Testis (tissue), 3 donors: ENCODE results near the gene IL1RL1. TPM values are rescaled to one million over a fixed set of nuclear protein-coding genes. Genes with fewer than 3 reads are reported as not detected.

Experiments
- DNase-seq: peaks from one replicate; pipeline ENCODE4 v3.0.0-alpha.2; 2019
- H3K27ac ChIP-seq, 2 donors: fragments of 200-600 bp; sonication (generic); one replicate each; pipeline ENCODE4 v1.5.1; 2019
- H3K27me3 ChIP-seq: fragments of 200-600 bp; sonication (generic); one replicate; pipeline ENCODE4 v1.5.1; 2019
- H3K36me3 ChIP-seq: fragments of 200-600 bp; sonication (generic); one replicate; pipeline ENCODE4 v1.5.1; 2017; ENCODE audit warnings: low read depth; ENCODE audit errors: missing control alignments
- H3K4me1 ChIP-seq: fragments of 200-600 bp; sonication (generic); one replicate; pipeline ENCODE4 v1.5.1; 2019
- H3K4me3 ChIP-seq, 2 donors: fragments of 200-600 bp; sonication (generic); one replicate each; pipeline ENCODE4 v1.5.1; 2017 to 2019
- H3K9me3 ChIP-seq: fragments of 200-600 bp; sonication (generic); one replicate; pipeline ENCODE4 v1.5.1; 2017
- CTCF ChIP-seq, 3 experiments: fragments of 450-650 bp in 2 of 3; fragments of 200-600 bp in 1 of 3; sonication (generic) in 1 of 3; IDR thresholded peaks; one replicate each; pipeline ENCODE4 v1.5.1; 2016 to 2019; ENCODE audit warnings: antibody characterized with exemption in 3 of 3, mild to moderate bottlenecking in 2 of 3, moderate library complexity in 1 of 3
- POLR2A ChIP-seq: fragments of 450-650 bp; IDR thresholded peaks from one replicate; pipeline ENCODE4 v1.6.1; 2017; ENCODE audit warnings: antibody characterized with exemption, mild to moderate bottlenecking, moderate library complexity
- WGBS, 2 donors: methylation state at CpG; one replicate each; pipeline ENCODE4 v1.1.5; 2018; 5-methylcytosine and 5-hydroxymethylcytosine counted together
- intact Hi-C: fragments of 100-400 bp; cut with DNase I; formaldehyde crosslinking; loops from one replicate; pipeline ENCODE4 v1.15.1; 2023; ENCODE audit warnings: low total_unique reads
- polyA plus RNA-seq: library from polyadenylated mRNA; stranded (reverse); fragments of 350-450 nt; fragmentation: Illumina TruSeq; extraction: RNeasy Lipid Tissue Mini Kit (QIAGEN cat#74804); gene quantifications from one replicate; pipeline ENCODE4 v1.2.3, GENCODE V29; 2014; ENCODE audit warnings: low read depth, low replicate concordance; ENCODE audit not compliant: insufficient read depth
- total RNA-seq, 2 donors: library from RNA; depleted of rRNA; stranded (reverse); fragments of >200 nt; gene quantifications; one replicate each; pipeline ENCODE4 v1.2.3, GENCODE V29; 2016

Gene IL1RL1
- total and polyA plus RNA-seq, 3 donors from 2014 or later: 0.78 to 5.8 (median 1.0) TPM

- Histone ChIP-seq H3K27me3 (no peaks in the 10 kb centered on the region), H3K4me3 (no peak overlapping the region), H3K27ac (no peak overlapping the region), H3K4me1 (no peaks in the 10 kb centered on the region), H3K36me3 (no peaks in the 10 kb centered on the region), H3K9me3 (no peaks in the 10 kb centered on the region)
- TF ChIP-seq CTCF (IDR thresholded peaks at IDR 0.05) (no peak), POLR2A (no peak)
- intact Hi-C loops: no loop called here
- 43 to 55% methylated on average over 6 of the region's 6 CpGs for WGBS, 2 donors
- DNase-seq: no peak
These were observed 85.8 kb downstream of the IL1RL1 start for GRCh38 chr2:102397209-102397608.

GRCh38 chr2:102399499-102400141, 88.3 kb downstream of the IL1RL1 start:
- Histone ChIP-seq H3K27me3 (no peaks in the 10 kb centered on the region), H3K4me1 (no peaks in the 10 kb centered on the region), H3K9me3 (no peaks in the 10 kb centered on the region), H3K4me3 (no peak overlapping the region), H3K36me3 (no peaks in the 10 kb centered on the region), H3K27ac (no peak overlapping the region)
- no peak for TF ChIP-seq CTCF (IDR thresholded peaks at IDR 0.05)
- no peak for TF ChIP-seq POLR2A
- no peak for DNase-seq
- intact Hi-C loops: no loop called here
- 74 to 82% methylated on average over 7 of the region's 7 CpGs for WGBS, 2 donors

- TF ChIP-seq CTCF (IDR thresholded peaks at IDR 0.05): no peak
- TF ChIP-seq POLR2A: no peak
- H3K4me3 ChIP-seq: no peak overlapping the region
- intact Hi-C loops: no loop called here
- H3K27ac ChIP-seq: no peak overlapping the region
- no peaks in the 10 kb centered on the region for H3K9me3 ChIP-seq
- no peaks in the 10 kb centered on the region for H3K36me3 ChIP-seq
- DNase-seq: no peak
- no peaks in the 10 kb centered on the region for H3K27me3 ChIP-seq
- no peaks in the 10 kb centered on the region for H3K4me1 ChIP-seq
These were observed 90.1 kb downstream of the IL1RL1 start for GRCh38 chr2:102401456-102401855.

Other genes starting within 250 kb of the IL1RL1 start
- 10 to 100 TPM; 35.4 to 51.3 TPM for gene IL1R1, start 168.8 kb upstream of the IL1RL1 start, total RNA-seq
- gene IL1R1, start 168.8 kb upstream of the IL1RL1 start, polyA plus RNA-seq: 49.6 TPM
- under 1 TPM; 0.24 to 0.31 TPM for gene IL1RL2, start 124.5 kb upstream of the IL1RL1 start, total RNA-seq
- gene IL1RL2, start 124.5 kb upstream of the IL1RL1 start, polyA plus RNA-seq: 0.38 TPM
- 1 to 10 TPM; 1.0 to 2.9 TPM for gene IL18R1, start 44.2 kb downstream of the IL1RL1 start, total RNA-seq
- gene IL18R1, start 44.2 kb downstream of the IL1RL1 start, polyA plus RNA-seq: 1.1 TPM
- gene IL18RAP, start 111.6 kb downstream of the IL1RL1 start, total RNA-seq: 1 to 10 TPM in 1 of 2 donors, under 1 TPM in 1; 0.16 to 2.4 TPM
- 0.47 TPM for gene IL18RAP, start 111.6 kb downstream of the IL1RL1 start, polyA plus RNA-seq
- under 1 TPM; 0.31 to 0.81 TPM for gene SLC9A4, start 161.7 kb downstream of the IL1RL1 start, total RNA-seq
- gene SLC9A4, start 161.7 kb downstream of the IL1RL1 start, polyA plus RNA-seq: 0.34 TPM